Measurements from ENCODE around the gene CNPY3.

- no peak for TF ChIP-seq CTCF (IDR thresholded peaks at IDR 0.05)
- no peak for TF ChIP-seq POLR2A (IDR thresholded peaks at IDR 0.05)
- TF ChIP-seq POLR2AphosphoS5 (IDR thresholded peaks at IDR 0.05) = no peak
- no peak for TF ChIP-seq EP300 (IDR thresholded peaks at IDR 0.05)
Observed at GRCh38 chr6:42974919-42975505, 45.7 kb downstream of the CNPY3 start.

Measured in gastroesophageal sphincter (tissue), 3 donors.